Raji (cell line): ENCODE data around the gene URI1.
A peak's percentile ranks its signal among the peaks of the same experiment; 100 is the strongest.

Source experiments
- POLR2A ChIP-seq: IDR thresholded peaks from 2 replicates; pipeline ENCODE4 v1.6.1; 2011; ENCODE audit warnings: low read depth, low read length, control low read depth; ENCODE audit not compliant: insufficient read depth

URI1 gene

DNA sequence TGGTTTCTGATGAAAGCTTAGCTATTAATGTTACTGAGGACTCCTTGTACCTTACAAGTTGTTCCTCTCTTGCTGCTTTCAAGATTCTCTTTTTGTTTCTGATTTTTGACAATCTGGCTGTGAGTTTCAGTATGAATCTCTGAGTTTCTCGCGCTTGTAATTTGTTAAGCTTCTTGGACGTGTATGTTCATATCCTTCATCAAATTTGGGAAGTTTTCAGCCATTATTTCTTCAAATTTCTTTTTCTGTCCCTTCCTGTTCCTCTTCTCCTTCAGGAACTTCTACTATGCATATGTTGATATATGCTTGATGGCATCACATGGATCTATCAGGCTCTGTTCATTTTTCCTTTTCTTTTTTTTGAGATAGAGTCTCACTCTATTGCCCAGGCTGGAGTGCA, 5.6 kb upstream of the URI1 start:
- TF ChIP-seq POLR2A, result no peak

DNA sequence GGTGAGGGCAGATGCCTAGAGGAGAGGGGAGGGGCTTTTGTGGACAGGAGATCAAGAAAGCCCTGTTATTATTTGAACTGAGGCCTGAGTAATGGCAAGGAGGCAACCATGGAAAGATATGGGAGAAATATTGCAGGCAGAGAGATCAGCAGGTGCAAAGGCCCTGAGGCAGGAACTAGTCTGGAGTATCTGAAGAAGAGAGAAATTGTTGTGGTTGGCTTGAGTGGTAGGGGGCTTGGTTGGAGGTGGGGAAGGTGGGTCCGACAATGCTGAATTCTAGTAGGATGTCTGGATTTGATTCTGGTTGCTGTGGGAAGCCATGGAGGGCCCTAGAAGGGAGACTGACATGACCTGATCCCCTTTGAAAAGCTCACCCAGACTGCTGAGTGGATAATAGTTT, 2.4 kb upstream of the URI1 start:
- no peak for TF ChIP-seq POLR2A

DNA sequence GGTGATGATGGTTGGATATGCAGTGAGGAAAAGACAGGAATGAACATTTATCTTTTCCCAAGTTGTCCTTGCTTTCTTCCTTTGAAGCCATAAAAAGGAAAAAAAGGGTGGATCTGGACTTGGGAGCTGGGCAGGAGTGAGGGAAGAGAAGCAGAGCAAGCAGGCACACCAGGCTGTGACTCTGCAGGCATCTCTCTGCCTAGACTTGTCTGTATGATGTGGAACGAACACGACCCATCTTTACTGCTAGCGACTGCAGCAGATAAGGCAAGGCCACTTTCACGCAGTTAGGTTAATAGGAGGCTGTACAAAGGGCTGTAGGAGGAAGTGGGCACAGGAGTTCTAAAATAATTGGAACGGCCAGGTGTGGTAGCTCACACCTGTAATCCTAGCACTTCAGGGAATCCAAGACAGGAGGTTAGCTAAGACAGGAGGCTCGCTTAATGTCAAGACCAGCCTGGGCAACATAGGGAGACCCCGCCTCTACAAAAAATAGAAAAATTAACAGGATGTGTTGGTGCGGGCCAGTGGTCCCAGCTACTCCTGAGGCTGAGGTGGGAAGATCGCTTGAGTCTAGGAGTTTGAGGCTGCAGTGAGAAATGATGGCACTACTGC, 961 bp upstream of the URI1 start:
- TF ChIP-seq POLR2A, result no peak

DNA sequence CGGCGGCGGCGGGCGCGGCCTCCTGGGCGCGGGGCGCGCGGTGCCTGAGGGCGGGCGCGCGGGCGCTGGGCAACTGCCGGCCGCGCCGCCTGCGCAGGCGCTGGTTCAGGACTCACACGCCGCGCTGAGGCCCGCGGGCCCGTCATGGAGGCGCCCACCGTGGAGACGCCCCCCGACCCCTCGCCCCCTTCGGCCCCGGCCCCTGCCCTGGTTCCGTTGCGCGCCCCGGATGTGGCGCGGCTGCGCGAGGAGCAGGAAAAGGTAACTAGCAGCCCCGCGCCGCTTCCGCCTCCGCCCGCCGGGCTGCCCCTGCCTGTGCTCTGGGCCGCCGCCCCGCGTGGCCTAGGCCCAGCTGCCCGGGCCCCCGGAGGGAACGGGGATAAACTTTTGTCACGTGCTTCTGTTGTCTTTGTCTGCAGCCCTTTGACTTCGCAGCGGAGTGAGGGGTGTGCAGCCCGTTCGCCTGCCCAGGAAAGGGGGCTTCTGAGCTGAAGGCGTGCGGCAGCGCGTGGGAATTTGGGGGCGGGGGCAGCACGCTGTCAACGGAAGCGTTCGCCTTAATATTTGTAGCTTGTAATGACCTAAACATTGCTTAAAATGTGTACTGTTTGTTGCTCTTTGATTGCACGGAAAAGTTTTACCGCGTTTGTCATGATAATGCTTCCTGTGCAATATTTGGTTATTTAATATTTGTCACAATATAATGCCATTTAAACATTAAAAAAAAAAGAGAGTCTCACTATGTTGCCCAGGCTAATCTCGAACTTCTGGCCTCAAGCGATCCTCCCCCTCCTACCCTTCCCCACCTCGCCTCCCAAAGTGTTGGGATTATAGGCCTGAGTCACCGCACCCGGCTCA, 594 bp downstream of the URI1 start:
- TF ChIP-seq POLR2A, result peak; percentile 58; the same call in 1 of the 2 replicates

DNA sequence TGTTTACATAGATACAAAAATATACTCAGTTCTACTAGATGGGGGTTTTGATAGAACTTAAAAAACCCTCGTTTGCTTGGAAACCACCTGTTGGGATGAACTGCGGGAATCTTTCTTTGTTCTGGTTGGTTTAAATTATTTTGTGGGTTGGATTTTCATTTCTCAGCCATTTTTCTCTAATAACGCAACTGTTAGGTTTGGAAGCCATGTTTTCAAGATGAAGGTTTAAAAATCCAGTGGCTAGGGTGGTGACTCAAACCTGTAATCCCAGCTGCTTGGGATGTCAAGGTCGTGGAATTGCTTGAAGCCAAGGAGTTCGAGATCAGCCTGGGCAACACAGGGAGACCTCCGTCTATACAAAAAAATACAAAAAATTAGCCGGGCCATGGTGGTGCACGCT, 1.6 kb downstream of the URI1 start:
- no peak for TF ChIP-seq POLR2A

DNA sequence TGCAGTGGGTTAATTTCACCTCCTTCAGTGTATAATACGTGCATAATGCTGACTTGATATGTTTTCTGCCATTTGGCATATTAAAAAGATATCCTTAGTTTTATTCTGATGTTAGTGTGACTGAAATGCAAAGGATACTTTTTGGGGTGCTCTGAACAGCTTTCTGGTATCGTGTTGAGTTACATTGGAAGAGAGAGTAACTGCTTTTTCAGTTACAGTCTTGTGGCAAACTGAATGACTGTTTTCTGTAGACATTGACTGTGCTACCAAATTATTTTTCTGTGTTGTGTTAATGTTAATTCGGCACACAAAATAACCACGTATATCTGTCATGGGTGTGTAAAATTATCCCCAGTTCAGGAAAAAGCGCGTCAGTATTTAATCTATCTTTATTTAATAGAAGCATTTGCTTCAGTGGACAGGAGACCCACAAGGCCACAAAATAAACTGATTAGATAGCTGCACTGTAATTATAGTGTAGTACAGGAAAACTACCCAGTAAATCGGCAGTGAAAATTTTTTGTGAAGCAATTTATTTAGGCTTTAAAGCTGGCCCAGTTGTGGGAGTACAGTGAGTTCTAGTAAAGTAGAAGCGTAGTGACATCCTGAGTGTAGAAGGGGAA, 2.5 kb downstream of the URI1 start:
- TF ChIP-seq POLR2A, result no peak

DNA sequence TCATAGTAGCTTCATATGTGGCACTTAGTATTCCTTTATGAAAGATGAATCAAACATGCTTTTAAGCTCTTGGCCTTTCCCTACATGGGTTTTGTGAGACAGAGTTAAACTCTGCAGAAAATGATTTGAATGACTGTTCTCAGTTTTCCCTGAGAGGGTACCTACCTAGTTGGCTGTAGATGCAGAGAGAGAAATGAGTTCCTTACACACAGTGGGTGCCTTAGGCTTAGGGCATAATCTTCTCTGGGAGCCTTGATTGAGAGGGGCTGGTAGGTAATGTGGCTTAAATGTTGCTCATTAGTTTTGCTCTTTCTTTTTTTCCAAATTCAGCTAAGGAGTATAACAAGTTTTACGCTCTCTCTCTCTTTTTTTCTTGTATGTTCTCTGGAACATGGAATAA, 3.0 kb downstream of the URI1 start:
- TF ChIP-seq POLR2A, result no peak

DNA sequence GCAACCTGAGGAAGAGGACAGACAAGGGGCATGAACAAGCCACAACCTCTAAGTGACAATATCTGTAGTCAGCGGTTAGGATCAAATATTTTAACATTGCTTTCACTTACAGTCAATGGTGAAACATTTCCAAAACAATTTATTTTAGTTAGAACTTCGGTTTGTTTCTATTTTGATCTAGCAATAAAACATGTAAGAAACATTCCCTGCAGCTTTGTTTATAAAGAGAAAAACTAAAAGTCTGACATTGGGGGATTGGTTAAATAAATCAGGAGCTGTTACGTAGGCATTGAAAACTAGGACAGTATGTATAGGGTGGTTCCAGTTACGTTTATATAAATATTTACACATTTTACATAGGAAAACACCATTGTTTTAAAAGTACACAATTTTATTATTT, 3.4 kb downstream of the URI1 start:
- no peak for TF ChIP-seq POLR2A

DNA sequence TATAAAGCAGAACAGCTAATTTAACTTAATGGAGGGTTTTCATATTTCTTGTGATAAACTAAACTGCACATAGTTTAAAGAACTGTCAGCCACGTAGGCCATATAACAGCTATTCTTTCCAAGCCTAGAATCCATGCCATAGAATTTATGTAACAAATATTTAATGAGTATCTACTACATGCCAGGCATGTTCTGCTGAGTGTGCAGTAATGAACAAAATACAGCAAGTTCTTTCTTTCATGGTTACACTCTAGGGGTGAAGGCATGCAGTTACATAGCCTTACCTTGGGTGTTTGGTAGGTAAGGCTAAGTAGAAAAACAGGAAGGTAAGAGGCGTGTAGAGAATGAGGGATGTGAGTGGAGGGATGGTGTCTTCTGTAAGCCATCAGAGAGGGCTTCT, 4.6 kb downstream of the URI1 start:
- no peak for TF ChIP-seq POLR2A

DNA sequence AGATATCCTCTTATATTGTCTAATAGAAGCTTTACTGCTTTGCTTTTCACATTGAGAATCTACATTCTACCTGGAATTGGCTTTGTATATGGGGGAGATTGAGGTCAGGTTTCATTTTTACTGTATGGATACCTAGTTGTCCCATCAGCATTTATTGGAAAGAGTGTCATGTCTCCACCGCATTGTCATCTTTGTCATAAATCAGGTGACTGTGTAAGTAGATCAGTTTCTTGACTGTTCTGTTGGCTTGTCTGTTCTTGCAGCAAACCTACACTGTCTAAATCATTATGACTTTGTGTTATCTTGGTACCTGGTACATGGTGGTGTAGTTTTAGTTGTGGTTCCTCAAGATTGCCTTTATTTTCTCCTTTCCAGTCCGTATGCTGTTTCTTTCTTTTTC, 5.8 kb downstream of the URI1 start:
- TF ChIP-seq POLR2A, result no peak

DNA sequence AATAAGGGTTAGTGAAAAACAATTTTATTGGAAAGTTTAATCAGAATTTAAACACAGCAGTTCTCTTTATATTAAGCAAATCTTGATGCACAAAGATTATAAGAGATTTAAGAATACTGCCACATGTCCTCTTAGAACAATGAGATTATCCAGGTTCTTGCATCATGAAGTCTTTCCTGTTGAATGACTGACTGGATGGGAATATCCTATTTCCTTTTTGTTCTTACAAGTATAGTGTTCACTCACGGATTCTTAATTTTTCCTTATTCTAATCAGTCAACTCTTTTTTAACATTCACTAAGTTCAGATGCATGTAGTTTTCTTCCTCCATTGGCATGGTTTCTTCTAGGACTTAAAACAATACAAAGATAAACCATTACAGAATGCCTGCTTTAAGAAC, 10.1 kb downstream of the URI1 start:
- TF ChIP-seq POLR2A, result no peak

DNA sequence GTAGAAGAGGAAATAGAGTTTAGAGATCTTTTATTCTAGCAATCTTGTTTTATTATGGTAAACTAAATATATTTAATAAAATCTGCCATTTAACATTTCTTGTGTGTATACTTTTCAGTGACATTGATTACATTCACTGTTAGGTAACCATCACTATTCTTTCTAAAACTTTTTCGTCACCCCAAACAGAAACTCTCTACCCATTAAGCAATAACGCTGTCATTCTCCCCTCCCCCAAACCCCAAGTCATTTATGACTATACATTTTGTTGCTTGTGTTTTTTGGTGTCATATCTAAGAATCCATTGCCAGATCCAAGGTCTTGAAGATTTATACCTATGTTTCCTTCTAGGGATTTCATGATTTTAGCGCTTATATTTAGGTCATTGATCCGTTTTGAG, 10.6 kb downstream of the URI1 start:
- no peak for TF ChIP-seq POLR2A

DNA sequence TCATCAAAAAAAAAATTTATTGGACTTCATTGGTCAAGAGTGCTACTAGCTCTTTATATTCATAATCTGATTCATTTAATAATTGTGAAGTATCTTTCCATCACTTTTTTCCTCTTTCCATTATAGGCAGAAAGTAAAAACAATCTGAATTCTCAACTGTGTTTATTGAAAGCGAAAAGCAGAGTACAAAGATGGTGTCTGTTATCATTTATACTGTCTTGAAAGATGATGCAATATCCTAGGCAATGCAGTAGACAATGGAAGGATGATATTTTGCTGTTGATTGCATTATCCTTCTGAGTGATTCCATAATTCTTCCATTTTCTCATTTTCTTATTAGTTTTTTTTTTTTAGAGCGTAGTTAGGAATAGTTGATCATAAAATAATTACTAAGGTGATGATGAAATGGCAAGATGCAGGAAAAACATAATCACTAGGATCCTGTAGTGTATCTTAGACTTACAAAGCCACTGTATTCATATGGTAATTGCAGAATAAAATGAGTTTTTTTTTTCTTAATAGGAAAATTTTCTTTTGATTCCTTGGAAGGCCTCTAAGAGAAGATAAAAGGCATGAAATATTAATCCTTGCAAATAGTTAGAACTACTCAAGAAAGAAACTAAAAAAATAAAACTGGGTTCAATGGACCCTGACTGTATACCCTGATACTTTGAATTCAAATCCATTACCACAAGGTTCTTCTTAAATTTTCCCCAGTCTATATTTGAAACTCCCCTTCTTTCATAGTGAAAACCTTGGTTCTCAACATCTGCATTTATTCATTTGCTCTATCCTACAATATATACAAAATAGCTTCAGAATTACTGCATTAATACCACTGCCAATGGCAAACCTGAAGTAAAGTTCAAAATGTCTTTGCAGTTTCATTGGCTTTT, 11.6 kb downstream of the URI1 start:
- no peak for TF ChIP-seq POLR2A

DNA sequence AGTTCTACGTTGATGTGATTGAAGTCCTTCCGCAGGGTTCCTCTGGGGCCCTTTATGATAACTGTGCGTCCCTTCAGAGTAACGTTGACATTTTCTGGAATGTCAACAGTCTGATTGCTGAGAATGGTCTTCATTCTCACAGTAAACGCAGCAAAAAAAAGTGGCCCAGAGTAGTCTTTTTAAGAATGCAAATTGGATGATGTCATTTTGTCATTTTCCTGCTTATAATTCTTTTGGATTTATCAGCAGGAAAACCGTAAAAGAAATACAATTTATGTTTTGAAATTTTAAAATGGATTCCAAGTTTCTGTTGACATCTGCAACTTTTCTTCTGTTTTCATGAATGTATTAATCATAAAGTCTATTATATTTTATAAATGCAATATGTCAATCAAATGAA, 14.8 kb downstream of the URI1 start:
- TF ChIP-seq POLR2A, result no peak

DNA sequence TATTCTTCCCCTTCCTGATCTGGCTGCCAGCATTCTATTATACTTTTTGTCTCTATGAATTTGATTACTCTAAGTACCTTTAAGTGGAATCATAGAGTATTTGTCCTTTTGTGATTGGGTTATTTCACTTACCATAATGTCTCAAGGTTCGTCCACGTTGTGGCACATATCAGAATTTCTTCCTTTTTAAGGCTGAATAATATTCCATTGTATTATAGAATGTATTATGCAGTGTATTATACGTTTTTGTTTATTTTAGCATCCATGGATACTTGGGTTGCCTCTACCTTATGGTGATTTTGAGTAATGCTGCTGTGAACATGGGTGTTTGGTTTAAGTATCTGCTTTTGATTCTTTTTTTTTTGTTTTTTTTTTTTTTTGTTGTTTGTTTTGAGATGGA, 19.3 kb downstream of the URI1 start:
- TF ChIP-seq POLR2A, result no peak
